Breast epithelium (tissue), 4 donors: ENCODE data around the gene TEF. TPM values are rescaled to one million over a fixed set of nuclear protein-coding genes. Genes with fewer than 3 reads are reported as not detected.
A peak's percentile ranks its signal among the peaks of the same experiment; 100 is the strongest.
"Not testable (repeated sequence)": the region's sequence is repeated elsewhere in the genome, so short reads cannot be mapped to it uniquely, and the experiment has no call there.

Experiments used
- DNase-seq, 2 donors: peaks; one replicate each; pipeline ENCODE4 v3.0.0-alpha.2; 2019; ENCODE audit warnings: low spot score in 2 of 2
- H3K27ac ChIP-seq, 2 donors: fragments of 200-600 bp; sonication (generic) in 1 of 2; one replicate each; pipeline ENCODE4 v1.5.1; 2016 to 2019; ENCODE audit warnings: mild to moderate bottlenecking in 1 of 2
- H3K27me3 ChIP-seq, 2 donors: fragments of 200-600 bp; sonication (generic) in 1 of 2; one replicate each; pipeline versions ENCODE4 v1.5.1 to v1.6.0; 2017 to 2019; ENCODE audit warnings: control low read depth in 1 of 2, mild to moderate bottlenecking in 1 of 2
- H3K36me3 ChIP-seq: fragments of 200-600 bp; one replicate; pipeline ENCODE4 v1.5.1; 2019
- H3K4me1 ChIP-seq, 2 donors: fragments of 200-600 bp; sonication (generic); one replicate each; pipeline ENCODE4 v1.5.1; 2016 to 2019; ENCODE audit warnings: control low read depth in 1 of 2
- H3K4me3 ChIP-seq, 3 donors: fragments of 200-600 bp; sonication (generic); 1 replicate in 2 of 3; 2 replicates in 1 of 3; pipeline ENCODE4 v1.5.1; 2016 to 2019; ENCODE audit warnings: mild to moderate bottlenecking in 3 of 3, moderate library complexity in 2 of 3
- H3K9me3 ChIP-seq, 2 donors: fragments of 200-600 bp; sonication (generic) in 1 of 2; one replicate each; pipeline ENCODE4 v1.5.1; 2016 to 2019; ENCODE audit warnings: control low read depth in 1 of 2
- CTCF ChIP-seq, 3 donors: fragments of 450-650 bp; IDR thresholded peaks; one replicate each; pipeline ENCODE4 v1.5.1; 2016 to 2017; ENCODE audit warnings: antibody characterized with exemption in 3 of 3, mild to moderate bottlenecking in 3 of 3, moderate library complexity in 3 of 3
- POLR2A ChIP-seq: fragments of 450-650 bp; IDR thresholded peaks from one replicate; pipeline ENCODE4 v1.6.1; 2016; ENCODE audit warnings: antibody characterized with exemption, mild to moderate bottlenecking, moderate library complexity
- POLR2AphosphoS5 ChIP-seq, 3 donors: sonication (generic); formaldehyde crosslinking; IDR thresholded peaks; one replicate each; pipeline ENCODE4 v1.6.1; 2017; ENCODE audit warnings: antibody characterized with exemption in 3 of 3
- intact Hi-C: fragments of 100-400 bp; cut with DNase I; formaldehyde crosslinking; loops from one replicate; pipeline ENCODE4 v1.15.1; 2023; ENCODE audit warnings: low total_unique reads
- total RNA-seq, 3 donors: library from RNA; depleted of rRNA; stranded (reverse); fragments of >200 nt; gene quantifications; one replicate each; pipeline ENCODE4 v1.1.0, GENCODE V29; 2016

The TEF gene
- total RNA-seq, 3 donors from 2014 or later: 8.8 to 26.6 (median 15.7) TPM

- no peak overlapping the region for H3K4me3 ChIP-seq
- no peak for DNase-seq
- TF ChIP-seq POLR2AphosphoS5 (IDR thresholded peaks at IDR 0.05) (no peak), POLR2A (no peak)
- no peaks in the 10 kb centered on the region for H3K27me3 ChIP-seq
- H3K9me3 ChIP-seq: no peaks in the 10 kb centered on the region
- intact Hi-C loops: no loop called here
- peaks cover 0 to 19% of the 10 kb centered on the region in 2 donors for H3K4me1 ChIP-seq
- H3K36me3 ChIP-seq: peaks cover 6% of the 10 kb centered on the region
- H3K27ac ChIP-seq: no peak overlapping the region
Observed at GRCh38 chr22:41437198-41437597, 55.5 kb downstream of the TEF start.

- H3K27ac ChIP-seq: peak overlapping the region in 1 of 2 donors; percentile 22
- H3K4me1 ChIP-seq, H3K36me3 ChIP-seq, H3K9me3 ChIP-seq, H3K27me3 ChIP-seq, H3K4me3 ChIP-seq, DNase-seq: not testable (repeated sequence)
- intact Hi-C loops: loop anchor here (10.0 kb wide), 1 partner anchor 586 kb away; the partner anchor contains the start of genes ST13 and XPNPEP3
Observed at GRCh38 chr22:41440511-41440910, 58.8 kb downstream of the TEF start.

- DNase-seq: no peak
- Histone ChIP-seq H3K9me3 (no peaks in the 10 kb centered on the region), H3K4me3 (no peak overlapping the region), H3K27me3 (no peaks in the 10 kb centered on the region), H3K27ac (peak overlapping the region in 1 of 2 donors; percentile 42), H3K36me3 (no peaks in the 10 kb centered on the region), H3K4me1 (no peaks in the 10 kb centered on the region)
- intact Hi-C loops: loop anchor here (10.0 kb wide), 1 partner anchor 588 kb away; the partner anchor contains the start of genes ST13 and XPNPEP3
- TF ChIP-seq POLR2A (no peak), POLR2AphosphoS5 (IDR thresholded peaks at IDR 0.05) (no peak), CTCF (IDR thresholded peaks at IDR 0.05) (no peak)
Observed at GRCh38 chr22:41442240-41442792, 60.6 kb downstream of the TEF start.

GRCh38 chr22:41444360-41445128 lies 62.8 kb downstream of the TEF start:
- intact Hi-C loops: loop anchor here (10.0 kb wide), 1 partner anchor 590 kb away; the partner anchor contains the start of genes ST13 and XPNPEP3
- DNase-seq: peak; percentile 85 to 92

GRCh38 chr22:41445129-41446056 lies 63.7 kb downstream of the TEF start:
- TF ChIP-seq POLR2A (no peak), CTCF (IDR thresholded peaks at IDR 0.05) (no peak), POLR2AphosphoS5 (IDR thresholded peaks at IDR 0.05) (no peak)
- Histone ChIP-seq H3K4me3 (peak overlapping the region; percentile 69 to 100 (median 93)), H3K4me1 (no peaks in the 10 kb centered on the region), H3K27me3 (no peaks in the 10 kb centered on the region), H3K9me3 (no peaks in the 10 kb centered on the region), H3K36me3 (no peaks in the 10 kb centered on the region), H3K27ac (peak overlapping the region; percentile 97 to 100)
- no peak for DNase-seq
- intact Hi-C loops: loop anchor here (10.0 kb wide), 1 partner anchor 591 kb away; the partner anchor contains the start of genes ST13 and XPNPEP3

More at GRCh38 chr22:41444360-41445128, 62.8 kb downstream of the TEF start:
- no peaks in the 10 kb centered on the region for H3K9me3 ChIP-seq
- TF ChIP-seq POLR2AphosphoS5 (IDR thresholded peaks at IDR 0.05) (peak; percentile 65 to 81 (median 75)), POLR2A (no peak), CTCF (IDR thresholded peaks at IDR 0.05) (peak in 1 of 3 donors; percentile 15)
- H3K27ac ChIP-seq: peak overlapping the region; percentile 97 to 100
- H3K36me3 ChIP-seq: no peaks in the 10 kb centered on the region
- no peaks in the 10 kb centered on the region for H3K4me1 ChIP-seq
- H3K27me3 ChIP-seq: no peaks in the 10 kb centered on the region
- H3K4me3 ChIP-seq: peak overlapping the region; percentile 69 to 100 (median 93)
